T-cell (primary cell): ENCODE measurements around the gene NEK9. TPM values are rescaled to one million over a fixed set of nuclear protein-coding genes. Genes with fewer than 3 reads are reported as not detected.
A peak's percentile ranks its signal among the peaks of the same experiment; 100 is the strongest.

Source experiments
- ATAC-seq, 4 experiments: fragments of 200-7000 bp in 3 of 4; fragments of 150-1000 bp in 1 of 4; cut with Tn5 transposase; replicated peaks in 1 of 4; 1 replicate in 3 of 4; 2 replicates in 1 of 4; pipeline ENCODE4 v1.10.0; 2021; ENCODE audit warnings: moderate library complexity in 3 of 4, mild to moderate bottlenecking in 2 of 4, moderate number of reproducible peaks in 1 of 4
- CTCF ChIA-PET, 2 donors: fragments of 300-600 bp; sonication (Branson Sonifier 250); formaldehyde crosslinking; loops; one replicate each; lab custom pipeline; 2022; ENCODE audit warnings: antibody characterized with exemption in 2 of 2; lab: Charles Lee
- POLR2A ChIA-PET, 2 donors: fragments of 300-600 bp; sonication (Branson Sonifier 250); formaldehyde crosslinking; loops; one replicate each; lab custom pipeline; 2022; ENCODE audit warnings: antibody characterized with exemption in 2 of 2; lab: Charles Lee
- DNase-seq, 35 experiments: peaks; one replicate each; pipeline versions ENCODE4 v3.0.0 to v3.0.0-alpha.2; 2013 to 2023
- H3K27ac ChIP-seq: one replicate; pipeline ENCODE4 v1.5.1; 2013; ENCODE audit warnings: low read length
- H3K27me3 ChIP-seq, 2 experiments: replicated peaks in 1 of 2; 1 replicate in 1 of 2; 2 replicates in 1 of 2; pipeline versions ENCODE4 v1.6.1 to v1.7.0; 2013; ENCODE audit warnings: low read length in 1 of 2, mixed read lengths in 1 of 2; ENCODE audit not compliant: control insufficient read depth in 2 of 2, insufficient read depth in 2 of 2; ENCODE audit errors: extremely low read depth in 1 of 2
- H3K36me3 ChIP-seq, 2 donors: 1 replicate in 1 of 2; 2 replicates in 1 of 2; pipeline versions ENCODE4 v1.6.1 to v1.7.0; 2013; ENCODE audit warnings: low read length in 1 of 2; ENCODE audit not compliant: control insufficient read depth in 2 of 2, insufficient read depth in 1 of 2; ENCODE audit errors: extremely low read depth in 1 of 2
- H3K4me1 ChIP-seq, 2 experiments: 1 replicate in 1 of 2; 2 replicates in 1 of 2; pipeline versions ENCODE4 v1.6.1 to v1.7.0; 2013; ENCODE audit warnings: low read length in 2 of 2, mixed read lengths in 1 of 2; ENCODE audit not compliant: insufficient read depth in 2 of 2, control insufficient read depth in 1 of 2; ENCODE audit errors: extremely low read depth in 1 of 2
- H3K4me3 ChIP-seq, 2 donors: 1 replicate in 1 of 2; 2 replicates in 1 of 2; pipeline versions ENCODE4 v1.5.1 to v1.7.0; 2013; ENCODE audit warnings: mild to moderate bottlenecking in 2 of 2, low read length in 1 of 2, moderate library complexity in 1 of 2; ENCODE audit not compliant: control insufficient read depth in 1 of 2; ENCODE audit errors: extremely low read depth in 1 of 2
- H3K9me3 ChIP-seq: 2 replicates; pipeline ENCODE4 v1.7.0; 2013
- H3K27ac Mint-ChIP-seq, 2 donors: one replicate each; pipeline ENCODE4 v1.8.0; 2020 to 2021; ENCODE audit warnings: mild to moderate bottlenecking in 2 of 2, mixed read lengths in 2 of 2
- H3K27me3 Mint-ChIP-seq, 2 donors: one replicate each; pipeline ENCODE4 v1.8.0; 2021 to 2022; ENCODE audit warnings: mixed read lengths in 2 of 2
- H3K36me3 Mint-ChIP-seq: one replicate; pipeline ENCODE4 v1.8.0; 2021; ENCODE audit warnings: mixed read lengths
- H3K4me1 Mint-ChIP-seq, 3 donors: one replicate each; pipeline ENCODE4 v1.8.0; 2020 to 2022; ENCODE audit warnings: mixed read lengths in 3 of 3, mild to moderate bottlenecking in 1 of 3
- H3K4me3 Mint-ChIP-seq, 3 donors: one replicate each; pipeline ENCODE4 v1.8.0; 2020 to 2022; ENCODE audit warnings: mild to moderate bottlenecking in 3 of 3, mixed read lengths in 3 of 3, moderate library complexity in 3 of 3
- H3K9me3 Mint-ChIP-seq, 3 donors: one replicate each; pipeline ENCODE4 v1.8.0; 2020 to 2022; ENCODE audit warnings: mixed read lengths in 3 of 3
- WGBS: methylation state at CpG from one replicate; pipeline ENCODE4 v1.1.5; 2013; ENCODE audit warnings: missing lambda C conversion rate; ENCODE audit not compliant: insufficient coverage; 5-methylcytosine and 5-hydroxymethylcytosine counted together
- total RNA-seq, 35 experiments: library from RNA in 6 of 35; stranded (reverse) in 6 of 35; fragments of 120-200 nt in 1 of 35; gene quantifications; one replicate each; pipeline versions ENCODE4 v1.2.1 to v1.2.4 and lab custom pipeline; 2013 to 2026

Gene NEK9
- total RNA-seq, 5 donors from 2014 or later (not counting 1 experiment from before 2014, with no cell fraction given), result 78.9 to 121 (median 117) TPM

- ATAC-seq, result no peak
- Histone ChIP-seq H3K9me3 (no peaks in the 10 kb centered on the region), H3K4me1 (no peaks in the 10 kb centered on the region), H3K4me3 (no peak overlapping the region), H3K27ac (no peak overlapping the region), H3K36me3 (peaks cover 14 to 82% of the 10 kb centered on the region in 2 donors), H3K27me3 (no peaks in the 10 kb centered on the region)
- peaks cover 0 to 9% (median 0%) of the 10 kb centered on the region in 3 donors for H3K4me1 Mint-ChIP-seq
- H3K36me3 Mint-ChIP-seq, result peaks cover 67% of the 10 kb centered on the region
- H3K9me3 Mint-ChIP-seq, result no peaks in the 10 kb centered on the region
- H3K27me3 Mint-ChIP-seq, result no peaks in the 10 kb centered on the region
- ChIA-PET POLR2A (no interaction called here), CTCF (interaction anchor here in 1 of 2 donors (0.7 to 1.2 kb wide), 2 partner anchors 9 to 20 kb away, joined by 3 read pairs; no protein-coding TSS in a partner anchor)
- H3K27ac Mint-ChIP-seq, result no peak overlapping the region
- no CpG with 5 or more reads among the region's 6 CpGs for WGBS
- no peak overlapping the region for H3K4me3 Mint-ChIP-seq
- no peak for DNase-seq
Observed at GRCh38 chr14:75096959-75097358, 29.9 kb downstream of the NEK9 start.

- Mint-ChIP-seq H3K27ac (no peak overlapping the region), H3K36me3 (peaks cover 65% of the 10 kb centered on the region), H3K4me1 (peaks cover 0 to 9% (median 0%) of the 10 kb centered on the region in 3 donors), H3K27me3 (no peaks in the 10 kb centered on the region), H3K9me3 (no peaks in the 10 kb centered on the region), H3K4me3 (no peak overlapping the region)
- no peak for ATAC-seq
- WGBS, result 100% methylated on average over 3 of the region's 4 CpGs
- H3K36me3 ChIP-seq, result peaks cover 14 to 80% of the 10 kb centered on the region in 2 donors
- no peaks in the 10 kb centered on the region for H3K27me3 ChIP-seq
- no peaks in the 10 kb centered on the region for H3K4me1 ChIP-seq
- POLR2A ChIA-PET, result no interaction called here
- no peaks in the 10 kb centered on the region for H3K9me3 ChIP-seq
- CTCF ChIA-PET, result interaction anchor here in 1 of 2 donors (0.6 kb wide), 2 partner anchors 238 to 829 kb away, joined by 3 read pairs; no protein-coding TSS in a partner anchor
- DNase-seq, result no peak
- H3K27ac ChIP-seq, result no peak overlapping the region
- H3K4me3 ChIP-seq, result no peak overlapping the region
Observed at GRCh38 chr14:75095690-75096089, 31.2 kb downstream of the NEK9 start.

- H3K4me1 Mint-ChIP-seq, result peaks cover 0 to 9% (median 0%) of the 10 kb centered on the region in 3 donors
- no peaks in the 10 kb centered on the region for H3K4me1 ChIP-seq
- H3K9me3 Mint-ChIP-seq, result no peaks in the 10 kb centered on the region
- H3K36me3 ChIP-seq, result peaks cover 14 to 73% of the 10 kb centered on the region in 2 donors
- peaks cover 59% of the 10 kb centered on the region for H3K36me3 Mint-ChIP-seq
- no peak overlapping the region for H3K27ac Mint-ChIP-seq
- ATAC-seq, result no peak
- ChIA-PET POLR2A (no interaction called here), CTCF (no interaction called here)
- no peaks in the 10 kb centered on the region for H3K27me3 Mint-ChIP-seq
- WGBS, result no CpG with 5 or more reads among the region's 3 CpGs
- H3K4me3 ChIP-seq, result no peak overlapping the region
- no peak for DNase-seq
- H3K9me3 ChIP-seq, result no peaks in the 10 kb centered on the region
- H3K27me3 ChIP-seq, result no peaks in the 10 kb centered on the region
- no peak overlapping the region for H3K4me3 Mint-ChIP-seq
- H3K27ac ChIP-seq, result no peak overlapping the region
Observed at GRCh38 chr14:75094896-75095295, 32.0 kb downstream of the NEK9 start.

- Histone ChIP-seq H3K27me3 (no peaks in the 10 kb centered on the region), H3K4me3 (no peak overlapping the region), H3K36me3 (peaks cover 8 to 67% of the 10 kb centered on the region in 2 donors), H3K9me3 (no peaks in the 10 kb centered on the region), H3K4me1 (no peaks in the 10 kb centered on the region), H3K27ac (no peak overlapping the region)
- POLR2A ChIA-PET, result interaction anchor here in 1 of 2 donors (0.5 kb wide), 1 partner anchor 66 kb away, joined by 11 read pairs; no protein-coding TSS in a partner anchor
- Mint-ChIP-seq H3K4me1 (peaks cover 0 to 3% (median 0%) of the 10 kb centered on the region in 3 donors), H3K36me3 (peaks cover 46% of the 10 kb centered on the region), H3K9me3 (no peaks in the 10 kb centered on the region), H3K27ac (no peak overlapping the region), H3K27me3 (no peaks in the 10 kb centered on the region), H3K4me3 (no peak overlapping the region)
- ATAC-seq (no peak), DNase-seq (no peak)
- WGBS, result 100% methylated on average over 1 of the region's 2 CpGs
- CTCF ChIA-PET, result no interaction called here
Observed at GRCh38 chr14:75092698-75093097, 34.1 kb downstream of the NEK9 start.

GRCh38 chr14:75091251-75091650 is 35.6 kb downstream of the NEK9 start:
- no peaks in the 10 kb centered on the region for H3K27me3 Mint-ChIP-seq
- H3K27ac ChIP-seq, result no peak overlapping the region
- no peaks in the 10 kb centered on the region for H3K4me1 ChIP-seq
- H3K4me3 ChIP-seq, result no peak overlapping the region
- no peak overlapping the region for H3K27ac Mint-ChIP-seq
- WGBS, result 96% methylated on average over 3 of the region's 8 CpGs
- POLR2A ChIA-PET, result no interaction called here
- DNase-seq, result no peak
- H3K4me1 Mint-ChIP-seq, result no peaks in the 10 kb centered on the region
- CTCF ChIA-PET, result no interaction called here
- peaks cover under 1 to 66% of the 10 kb centered on the region in 2 donors for H3K36me3 ChIP-seq
- no peaks in the 10 kb centered on the region for H3K9me3 Mint-ChIP-seq
- ATAC-seq, result no peak
- H3K9me3 ChIP-seq, result no peaks in the 10 kb centered on the region
- H3K36me3 Mint-ChIP-seq, result peaks cover 49% of the 10 kb centered on the region
- H3K4me3 Mint-ChIP-seq, result no peak overlapping the region
- no peaks in the 10 kb centered on the region for H3K27me3 ChIP-seq

GRCh38 chr14:75090353-75090752 is 36.5 kb downstream of the NEK9 start:
- H3K9me3 Mint-ChIP-seq, result no peaks in the 10 kb centered on the region
- H3K4me3 ChIP-seq, result no peak overlapping the region
- DNase-seq (no peak), ATAC-seq (no peak)
- H3K4me1 Mint-ChIP-seq, result no peaks in the 10 kb centered on the region
- ChIA-PET POLR2A (no interaction called here), CTCF (interaction anchor here in 1 of 2 donors (0.7 to 2.5 kb wide), 2 partner anchors 36 to 229 kb away, joined by 3 to 30 read pairs; no protein-coding TSS in a partner anchor)
- peak overlapping the region in 1 of 2 donors; percentile 16 for H3K27ac Mint-ChIP-seq
- 95% methylated on average over 3 of the region's 3 CpGs for WGBS
- no peak overlapping the region for H3K4me3 Mint-ChIP-seq
- no peaks in the 10 kb centered on the region for H3K9me3 ChIP-seq
- no peak overlapping the region for H3K27ac ChIP-seq
- H3K27me3 ChIP-seq, result no peaks in the 10 kb centered on the region
- no peaks in the 10 kb centered on the region for H3K27me3 Mint-ChIP-seq
- peaks cover 0 to 64% of the 10 kb centered on the region in 2 donors for H3K36me3 ChIP-seq
- H3K36me3 Mint-ChIP-seq, result peaks cover 47% of the 10 kb centered on the region
- H3K4me1 ChIP-seq, result no peaks in the 10 kb centered on the region
